T-helper 2 cell treated with Interferon-gamma antibody and Interleukin-4, amounts not matched to agents 5 μg/mL and 100 μg/mL, for 36 hours (primary cell): ENCODE results near the gene SIAE.

ENCODE experiments used
- DNase-seq: peaks from one replicate; pipeline ENCODE4 v3.0.0; 2021; ENCODE audit warnings: low spot score
- H3K27ac Mint-ChIP-seq: one replicate; pipeline ENCODE4 v1.8.0; 2021; ENCODE audit warnings: mild to moderate bottlenecking, mixed read lengths
- H3K27me3 Mint-ChIP-seq: one replicate; pipeline ENCODE4 v1.8.0; 2021; ENCODE audit warnings: low read depth, mixed read lengths
- H3K36me3 Mint-ChIP-seq: one replicate; pipeline ENCODE4 v1.8.0; 2021; ENCODE audit warnings: low read depth, mixed read lengths
- H3K4me1 Mint-ChIP-seq: one replicate; pipeline ENCODE4 v1.8.0; 2021; ENCODE audit warnings: low read depth, mixed read lengths
- H3K4me3 Mint-ChIP-seq: one replicate; pipeline ENCODE4 v1.8.0; 2022; ENCODE audit warnings: mild to moderate bottlenecking, moderate library complexity, mixed read lengths
- H3K9me3 Mint-ChIP-seq: one replicate; pipeline ENCODE4 v1.8.0; 2021; ENCODE audit warnings: mixed read lengths

The SIAE gene

GRCh38 chr11:124681421-124681820 lies 7.9 kb upstream of the SIAE start:
- peaks cover 28% of the 10 kb centered on the region for H3K9me3 Mint-ChIP-seq
- H3K4me3 Mint-ChIP-seq = no peak overlapping the region
- H3K27ac Mint-ChIP-seq = no peak overlapping the region
- DNase-seq = no peak
- H3K4me1 Mint-ChIP-seq = peaks cover under 1% of the 10 kb centered on the region
- H3K36me3 Mint-ChIP-seq = peaks cover 2% of the 10 kb centered on the region
- H3K27me3 Mint-ChIP-seq = peaks cover 4% of the 10 kb centered on the region

GRCh38 chr11:124678416-124678815 lies 4.9 kb upstream of the SIAE start:
- peaks cover 14% of the 10 kb centered on the region for H3K4me1 Mint-ChIP-seq
- no peak for DNase-seq
- no peak overlapping the region for H3K4me3 Mint-ChIP-seq
- H3K27me3 Mint-ChIP-seq = peaks cover 4% of the 10 kb centered on the region
- H3K9me3 Mint-ChIP-seq = peaks cover 18% of the 10 kb centered on the region
- no peak overlapping the region for H3K27ac Mint-ChIP-seq
- peaks cover 2% of the 10 kb centered on the region for H3K36me3 Mint-ChIP-seq

GRCh38 chr11:124676386-124676785 lies 2.8 kb upstream of the SIAE start:
- Mint-ChIP-seq H3K27me3 (peaks cover 4% of the 10 kb centered on the region), H3K4me3 (no peak overlapping the region), H3K36me3 (no peaks in the 10 kb centered on the region), H3K9me3 (no peaks in the 10 kb centered on the region), H3K4me1 (peaks cover 23% of the 10 kb centered on the region), H3K27ac (no peak overlapping the region)
- DNase-seq = no peak

- Mint-ChIP-seq H3K27me3 (peaks cover 2% of the 10 kb centered on the region), H3K27ac (peak overlapping the region; percentile 91), H3K9me3 (no peaks in the 10 kb centered on the region), H3K36me3 (no peaks in the 10 kb centered on the region), H3K4me3 (peak overlapping the region; percentile 90), H3K4me1 (peaks cover 30% of the 10 kb centered on the region)
- no peak for DNase-seq
Observed at GRCh38 chr11:124674571-124674970, 1.0 kb upstream of the SIAE start.

- Mint-ChIP-seq H3K9me3 (no peaks in the 10 kb centered on the region), H3K36me3 (no peaks in the 10 kb centered on the region), H3K4me3 (peak overlapping the region; percentile 90), H3K27ac (peak overlapping the region; percentile 91), H3K4me1 (peaks cover 30% of the 10 kb centered on the region), H3K27me3 (peaks cover 2% of the 10 kb centered on the region)
- DNase-seq = no peak
Observed at GRCh38 chr11:124674168-124674517, 604 bp upstream of the SIAE start.

GRCh38 chr11:124672536-124673215 lies 863 bp downstream of the SIAE start:
- Mint-ChIP-seq H3K27me3 (peaks cover 2% of the 10 kb centered on the region), H3K27ac (peak overlapping the region; percentile 10), H3K4me3 (peak overlapping the region; percentile 90), H3K9me3 (no peaks in the 10 kb centered on the region), H3K4me1 (peaks cover 30% of the 10 kb centered on the region), H3K36me3 (no peaks in the 10 kb centered on the region)
- no peak for DNase-seq

- H3K9me3 Mint-ChIP-seq = no peaks in the 10 kb centered on the region
- no peaks in the 10 kb centered on the region for H3K27me3 Mint-ChIP-seq
- H3K4me1 Mint-ChIP-seq = peaks cover 27% of the 10 kb centered on the region
- no peak overlapping the region for H3K27ac Mint-ChIP-seq
- H3K4me3 Mint-ChIP-seq = peak overlapping the region; percentile 16
- DNase-seq = peak; percentile 13
- no peaks in the 10 kb centered on the region for H3K36me3 Mint-ChIP-seq
Observed at GRCh38 chr11:124670732-124671131, 2.8 kb downstream of the SIAE start.

- H3K27me3 Mint-ChIP-seq = no peaks in the 10 kb centered on the region
- peaks cover 17% of the 10 kb centered on the region for H3K4me1 Mint-ChIP-seq
- DNase-seq = peak; percentile 27
- no peak overlapping the region for H3K4me3 Mint-ChIP-seq
- H3K27ac Mint-ChIP-seq = no peak overlapping the region
- no peaks in the 10 kb centered on the region for H3K9me3 Mint-ChIP-seq
- H3K36me3 Mint-ChIP-seq = no peaks in the 10 kb centered on the region
Observed at GRCh38 chr11:124669193-124669592, 4.3 kb downstream of the SIAE start.

GRCh38 chr11:124667601-124668000 lies 5.9 kb downstream of the SIAE start:
- Mint-ChIP-seq H3K27me3 (no peaks in the 10 kb centered on the region), H3K4me3 (no peak overlapping the region), H3K4me1 (peaks cover 12% of the 10 kb centered on the region), H3K36me3 (no peaks in the 10 kb centered on the region), H3K9me3 (no peaks in the 10 kb centered on the region), H3K27ac (no peak overlapping the region)
- no peak for DNase-seq

- Mint-ChIP-seq H3K27ac (no peak overlapping the region), H3K27me3 (no peaks in the 10 kb centered on the region), H3K9me3 (no peaks in the 10 kb centered on the region), H3K4me3 (no peak overlapping the region), H3K36me3 (no peaks in the 10 kb centered on the region), H3K4me1 (no peaks in the 10 kb centered on the region)
- DNase-seq = no peak
Observed at GRCh38 chr11:124663861-124664260, 9.7 kb downstream of the SIAE start.

GRCh38 chr11:124662106-124662505 lies 11.4 kb downstream of the SIAE start:
- Mint-ChIP-seq H3K4me1 (no peaks in the 10 kb centered on the region), H3K36me3 (no peaks in the 10 kb centered on the region), H3K27me3 (no peaks in the 10 kb centered on the region), H3K9me3 (no peaks in the 10 kb centered on the region), H3K4me3 (no peak overlapping the region), H3K27ac (no peak overlapping the region)
- DNase-seq = no peak

- Mint-ChIP-seq H3K4me1 (no peaks in the 10 kb centered on the region), H3K36me3 (no peaks in the 10 kb centered on the region), H3K27ac (no peak overlapping the region), H3K9me3 (no peaks in the 10 kb centered on the region), H3K27me3 (no peaks in the 10 kb centered on the region), H3K4me3 (no peak overlapping the region)
- no peak for DNase-seq
Observed at GRCh38 chr11:124661553-124661952, 12.0 kb downstream of the SIAE start.

GRCh38 chr11:124658986-124659385 lies 14.6 kb downstream of the SIAE start:
- Mint-ChIP-seq H3K36me3 (no peaks in the 10 kb centered on the region), H3K4me1 (no peaks in the 10 kb centered on the region), H3K27ac (no peak overlapping the region), H3K9me3 (no peaks in the 10 kb centered on the region), H3K27me3 (no peaks in the 10 kb centered on the region), H3K4me3 (no peak overlapping the region)
- DNase-seq = no peak

- H3K9me3 Mint-ChIP-seq = no peaks in the 10 kb centered on the region
- no peak overlapping the region for H3K4me3 Mint-ChIP-seq
- H3K27ac Mint-ChIP-seq = no peak overlapping the region
- H3K36me3 Mint-ChIP-seq = no peaks in the 10 kb centered on the region
- no peaks in the 10 kb centered on the region for H3K27me3 Mint-ChIP-seq
- DNase-seq = no peak
- H3K4me1 Mint-ChIP-seq = no peaks in the 10 kb centered on the region
Observed at GRCh38 chr11:124658501-124658900, 15.0 kb downstream of the SIAE start.

- no peaks in the 10 kb centered on the region for H3K9me3 Mint-ChIP-seq
- H3K4me3 Mint-ChIP-seq = no peak overlapping the region
- no peak overlapping the region for H3K27ac Mint-ChIP-seq
- DNase-seq = no peak
- H3K4me1 Mint-ChIP-seq = no peaks in the 10 kb centered on the region
- no peaks in the 10 kb centered on the region for H3K36me3 Mint-ChIP-seq
- H3K27me3 Mint-ChIP-seq = no peaks in the 10 kb centered on the region
Observed at GRCh38 chr11:124657904-124658303, 15.6 kb downstream of the SIAE start.
